RWPE1 (cell line): Measurements from ENCODE around the gene KBTBD7.

Experiments used
- CTCF ChIA-PET: fragments of 350-600 bp; sonication (Branson Sonifier 250); formaldehyde crosslinking; extraction: SDS; loops from one replicate; lab custom pipeline; 2021; lab: Yijun Ruan, JAX
- POLR2A ChIA-PET: fragments of 400-600 bp; formaldehyde crosslinking; extraction: SDS; loops from one replicate; lab custom pipeline; 2020; ENCODE audit warnings: antibody characterized with exemption; ENCODE audit not compliant: low non-redundant PET; lab: Yijun Ruan, JAX
- DNase-seq: peaks from one replicate; pipeline ENCODE4 v3.0.0; 2012; ENCODE audit warnings: low spot score
- H3K27ac ChIP-seq: fragments of 450-650 bp; 2 replicates; pipeline ENCODE4 v1.5.1; 2017
- CTCF ChIP-seq: fragments of 450-650 bp; conservative IDR thresholded peaks from 2 replicates; pipeline ENCODE4 v1.5.1; 2017; ENCODE audit warnings: low read depth, mild to moderate bottlenecking

Gene KBTBD7

GRCh38 chr13:41200126-41200525 is 5.8 kb upstream of the KBTBD7 start:
- TF ChIP-seq CTCF = no peak
- H3K27ac ChIP-seq = no peak overlapping the region
- CTCF ChIA-PET = interaction anchor here (0.6 kb wide), 1 partner anchor 127 kb away, joined by 3 read pairs; no protein-coding TSS in a partner anchor
- no peak for DNase-seq
- POLR2A ChIA-PET = no interaction called here

- ChIA-PET CTCF (no interaction called here), POLR2A (no interaction called here)
- no peak for TF ChIP-seq CTCF
- no peak overlapping the region for H3K27ac ChIP-seq
- DNase-seq = no peak
Observed at GRCh38 chr13:41199526-41199925, 5.2 kb upstream of the KBTBD7 start.

GRCh38 chr13:41199079-41199478 is 4.7 kb upstream of the KBTBD7 start:
- ChIA-PET CTCF (interaction anchor here (0.8 kb wide), 1 partner anchor 151 kb away, joined by 3 read pairs; no protein-coding TSS in a partner anchor), POLR2A (no interaction called here)
- no peak for TF ChIP-seq CTCF
- no peak overlapping the region for H3K27ac ChIP-seq
- no peak for DNase-seq

- peak; percentile 18; the same call in 1 of the 2 replicates for TF ChIP-seq CTCF
Observed at GRCh38 chr13:41196620-41197019, 2.3 kb upstream of the KBTBD7 start.

GRCh38 chr13:41196011-41196410 is 1.6 kb upstream of the KBTBD7 start:
- no peak for DNase-seq
- CTCF ChIA-PET = interaction anchor here (0.6 to 0.9 kb wide), 6 partner anchors 10 to 407 kb away, joined by 3 to 4 read pairs (median 3); partner anchors contain the start of gene SLC25A15
- TF ChIP-seq CTCF = no peak
- POLR2A ChIA-PET = no interaction called here
- H3K27ac ChIP-seq = no peak overlapping the region

More at GRCh38 chr13:41196620-41197019, 2.3 kb upstream of the KBTBD7 start:
- DNase-seq = no peak
- ChIA-PET POLR2A (no interaction called here), CTCF (interaction anchor here (0.5 to 1.3 kb wide), 13 partner anchors 9 to 1138 kb away, joined by 3 to 7 read pairs (median 3); partner anchors contain the start of gene SLC25A15)
- H3K27ac ChIP-seq = no peak overlapping the region

GRCh38 chr13:41193469-41193868 is 900 bp downstream of the KBTBD7 start:
- peak overlapping the region; percentile 91 for H3K27ac ChIP-seq
- ChIA-PET POLR2A (no interaction called here), CTCF (no interaction called here)

More at GRCh38 chr13:41193469-41193868, 900 bp downstream of the KBTBD7 start:
- DNase-seq = no peak
- TF ChIP-seq CTCF = no peak
